ENCODE measurements around the gene DCTD. TPM values are rescaled to one million over a fixed set of nuclear protein-coding genes. Genes with fewer than 3 reads are reported as not detected.

DCTD gene
- total and polyA plus RNA-seq, 2 of the 13 experiments (the other 11 are each of a cell fraction or from before 2014, with no cell fraction given): 85.1 to 95.3 TPM

DNA sequence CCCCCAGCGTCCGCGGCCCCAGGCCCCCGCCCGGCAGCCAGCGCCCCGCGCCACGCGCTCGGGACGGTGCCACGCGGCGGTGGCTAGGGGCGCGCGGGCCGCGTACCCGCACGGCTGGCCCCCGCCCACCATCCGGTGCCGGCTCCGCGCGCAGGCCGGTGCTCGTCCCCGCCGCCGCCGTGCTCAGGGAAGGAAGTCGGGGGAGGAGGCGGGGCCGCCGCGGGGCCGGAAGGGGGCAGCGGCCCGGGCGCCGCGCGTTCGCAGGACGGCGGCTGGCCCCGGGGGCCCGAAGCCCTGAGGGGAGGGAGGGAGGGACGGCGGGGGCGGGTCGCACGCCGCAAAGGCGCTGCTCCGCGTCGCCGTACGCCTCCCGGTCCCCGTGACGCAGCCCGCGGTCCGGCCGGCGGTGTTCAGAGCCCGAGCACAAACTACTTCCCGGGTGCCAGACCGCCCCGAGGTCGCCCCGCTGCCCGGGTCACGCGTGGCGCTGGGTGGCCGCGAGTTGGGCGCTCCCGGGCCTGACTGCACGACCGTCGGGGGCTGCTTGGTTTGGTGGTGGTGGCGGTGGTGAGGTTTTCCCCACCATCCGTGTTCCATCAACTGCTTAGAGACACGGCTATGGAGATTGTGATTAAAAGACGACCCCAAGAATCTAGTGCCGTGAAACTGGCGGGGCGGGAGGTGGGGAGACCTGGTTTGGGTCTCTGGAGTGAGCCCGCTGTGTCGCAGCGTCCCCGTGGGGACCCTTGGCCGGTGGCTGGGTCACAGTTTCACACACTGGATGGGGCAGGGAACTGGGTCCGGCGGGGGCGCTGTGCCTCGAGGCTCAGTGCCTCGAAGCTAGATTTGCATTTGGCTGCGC is at the start of gene DCTD (continued):
- TF ChIP-seq ZHX2 (IDR thresholded peaks at IDR 0.05; ENCODE audit: low read depth): no peak
- peak; percentile 52; the same call in 1 of the 2 replicates for TF ChIP-seq ZHX2 (CRISPR knock-in tag; IDR thresholded peaks at IDR 0.05; ENCODE audit: borderline replicate concordance)
- peak; percentile 73 for TF ChIP-seq POLR2G (IDR thresholded peaks at IDR 0.05; ENCODE audit: low read depth, low read length)
- no peak for TF ChIP-seq ZEB1 (IDR thresholded peaks at IDR 0.05; ENCODE audit: insufficient replicate concordance, low read depth)
- TF ChIP-seq THAP11 (CRISPR knock-in tag; IDR thresholded peaks at IDR 0.05): peak; percentile 9; the same call in 1 of the 2 replicates
- peak; percentile 39; the same call in 1 of the 2 replicates for TF ChIP-seq ARID5B (CRISPR knock-in tag; IDR thresholded peaks at IDR 0.05)
- no peak; the same call in 1 of the 2 replicates for TF ChIP-seq GFI1 (CRISPR knock-in tag; IDR thresholded peaks at IDR 0.05; ENCODE audit: borderline replicate concordance)
- TF ChIP-seq, protein P1, sequence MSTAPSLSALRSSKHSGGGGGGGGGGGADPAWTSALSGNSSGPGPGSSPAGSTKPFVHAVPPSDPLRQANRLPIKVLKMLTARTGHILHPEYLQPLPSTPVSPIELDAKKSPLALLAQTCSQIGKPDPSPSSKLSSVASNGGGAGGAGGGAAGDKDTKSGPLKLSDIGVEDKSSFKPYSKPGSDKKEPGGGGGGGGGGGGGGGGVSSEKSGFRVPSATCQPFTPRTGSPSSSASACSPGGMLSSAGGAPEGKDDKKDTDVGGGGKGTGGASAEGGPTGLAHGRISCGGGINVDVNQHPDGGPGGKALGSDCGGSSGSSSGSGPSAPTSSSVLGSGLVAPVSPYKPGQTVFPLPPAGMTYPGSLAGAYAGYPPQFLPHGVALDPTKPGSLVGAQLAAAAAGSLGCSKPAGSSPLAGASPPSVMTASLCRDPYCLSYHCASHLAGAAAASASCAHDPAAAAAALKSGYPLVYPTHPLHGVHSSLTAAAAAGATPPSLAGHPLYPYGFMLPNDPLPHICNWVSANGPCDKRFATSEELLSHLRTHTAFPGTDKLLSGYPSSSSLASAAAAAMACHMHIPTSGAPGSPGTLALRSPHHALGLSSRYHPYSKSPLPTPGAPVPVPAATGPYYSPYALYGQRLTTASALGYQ (CRISPR knock-in tag; IDR thresholded peaks at IDR 0.05): 0 out of 2 replicates have a peak, but pooled peaks have one; percentile 19
- no peak for TF ChIP-seq HOXA7 (CRISPR knock-in tag; IDR thresholded peaks at IDR 0.05)
- no peak; the same call in 1 of the 2 replicates for TF ChIP-seq ZNF441 (CRISPR knock-in tag; IDR thresholded peaks at IDR 0.05; ENCODE audit: borderline replicate concordance)
- peak; percentile 9; the same call in 1 of the 2 replicates for TF ChIP-seq RXRB (CRISPR knock-in tag; IDR thresholded peaks at IDR 0.05; ENCODE audit: borderline replicate concordance)
- TF ChIP-seq ZNF768 (CRISPR knock-in tag; IDR thresholded peaks at IDR 0.05): peak; percentile 68; the same call in 1 of the 2 replicates
- no peak for TF ChIP-seq TSC22D2 (CRISPR knock-in tag; IDR thresholded peaks at IDR 0.05; ENCODE audit: borderline replicate concordance)
- TF ChIP-seq FIP1L1 (IDR thresholded peaks at IDR 0.05; ENCODE audit: borderline replicate concordance, insufficient read depth, low read depth, low read length): no peak
- 0 out of 2 replicates have a peak, but pooled peaks have one; percentile 11 for TF ChIP-seq ZNF335 (CRISPR knock-in tag; IDR thresholded peaks at IDR 0.05)
- peak; percentile 29; the same call in 1 of the 2 replicates for TF ChIP-seq MTA1 (CRISPR knock-in tag; IDR thresholded peaks at IDR 0.05; ENCODE audit: borderline replicate concordance)

Data from HepG2 (cell line).